ENCODE data around the gene CHMP5.

- no peak for TF ChIP-seq POLR2AphosphoS5 (IDR thresholded peaks at IDR 0.05)
- TF ChIP-seq, protein P1, sequence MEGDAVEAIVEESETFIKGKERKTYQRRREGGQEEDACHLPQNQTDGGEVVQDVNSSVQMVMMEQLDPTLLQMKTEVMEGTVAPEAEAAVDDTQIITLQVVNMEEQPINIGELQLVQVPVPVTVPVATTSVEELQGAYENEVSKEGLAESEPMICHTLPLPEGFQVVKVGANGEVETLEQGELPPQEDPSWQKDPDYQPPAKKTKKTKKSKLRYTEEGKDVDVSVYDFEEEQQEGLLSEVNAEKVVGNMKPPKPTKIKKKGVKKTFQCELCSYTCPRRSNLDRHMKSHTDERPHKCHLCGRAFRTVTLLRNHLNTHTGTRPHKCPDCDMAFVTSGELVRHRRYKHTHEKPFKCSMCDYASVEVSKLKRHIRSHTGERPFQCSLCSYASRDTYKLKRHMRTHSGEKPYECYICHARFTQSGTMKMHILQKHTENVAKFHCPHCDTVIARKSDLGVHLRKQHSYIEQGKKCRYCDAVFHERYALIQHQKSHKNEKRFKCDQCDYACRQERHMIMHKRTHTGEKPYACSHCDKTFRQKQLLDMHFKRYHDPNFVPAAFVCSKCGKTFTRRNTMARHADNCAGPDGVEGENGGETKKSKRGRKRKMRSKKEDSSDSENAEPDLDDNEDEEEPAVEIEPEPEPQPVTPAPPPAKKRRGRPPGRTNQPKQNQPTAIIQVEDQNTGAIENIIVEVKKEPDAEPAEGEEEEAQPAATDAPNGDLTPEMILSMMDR (IDR thresholded peaks at IDR 0.05; ENCODE audit: poor library complexity, severe bottlenecking): no peak
- TF ChIP-seq TAF1 (IDR thresholded peaks at IDR 0.05; ENCODE audit: low read depth): no peak
Measured at GRCh38 chr9:33265211-33265865, 489 bp downstream of the CHMP5 start.
